Measurements from ENCODE around the gene CLCF1. TPM values are rescaled to one million over a fixed set of nuclear protein-coding genes. Genes with fewer than 3 reads are reported as not detected.

Gene CLCF1
- total and polyA plus RNA-seq, 2 experiments from 2014 or later, result 0.16 to 2.4 TPM

DNA sequence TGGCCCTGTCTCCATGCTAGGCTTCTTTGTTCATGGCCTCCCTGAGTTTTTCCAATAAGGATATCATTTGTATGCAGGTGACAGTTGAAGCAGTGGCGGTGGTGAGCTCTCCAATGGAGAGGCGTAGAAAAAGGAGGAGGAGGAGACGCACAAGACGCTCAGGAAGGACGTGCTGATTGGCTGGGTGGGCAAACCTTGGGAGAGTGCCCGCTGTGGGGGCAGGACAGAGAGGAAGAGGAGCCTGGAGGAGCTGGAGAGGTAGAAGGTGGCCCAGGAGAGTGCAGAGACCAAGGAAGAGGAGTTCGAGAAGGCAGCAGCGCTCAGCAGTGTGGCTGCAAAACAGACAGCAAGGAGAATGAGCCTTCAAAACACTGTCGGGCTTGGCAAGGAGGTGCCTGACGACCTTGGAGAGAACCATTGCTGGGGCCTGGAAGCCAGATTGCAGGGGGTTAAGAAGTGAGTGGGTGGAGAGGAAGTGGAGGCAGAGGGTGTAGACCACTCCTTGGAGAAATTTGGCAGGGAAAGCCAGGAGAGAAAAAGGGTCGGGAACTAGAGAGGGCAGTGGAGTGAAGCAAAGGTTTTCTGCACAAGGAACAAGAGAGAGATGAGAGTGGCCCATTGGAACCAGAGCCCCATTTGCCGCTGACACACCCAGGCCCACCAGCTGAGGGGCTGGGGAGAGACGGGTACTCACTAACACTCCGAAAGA is 7.5 kb downstream of the CLCF1 start:
- Histone ChIP-seq H3K27ac (no peak overlapping the region), H3K9me3 (ENCODE audit: low read depth) (no peaks in the 10 kb centered on the region), H3K4me3 (no peak overlapping the region), H3K4me1 (ENCODE audit: low read depth) (no peaks in the 10 kb centered on the region), H3K36me3 (no peaks in the 10 kb centered on the region), H3K27me3 (no peaks in the 10 kb centered on the region)
- no peak for DNase-seq (ENCODE audit: low read depth in 1 of 2, low spot score in 1 of 2)
- TF ChIP-seq, protein P1, sequence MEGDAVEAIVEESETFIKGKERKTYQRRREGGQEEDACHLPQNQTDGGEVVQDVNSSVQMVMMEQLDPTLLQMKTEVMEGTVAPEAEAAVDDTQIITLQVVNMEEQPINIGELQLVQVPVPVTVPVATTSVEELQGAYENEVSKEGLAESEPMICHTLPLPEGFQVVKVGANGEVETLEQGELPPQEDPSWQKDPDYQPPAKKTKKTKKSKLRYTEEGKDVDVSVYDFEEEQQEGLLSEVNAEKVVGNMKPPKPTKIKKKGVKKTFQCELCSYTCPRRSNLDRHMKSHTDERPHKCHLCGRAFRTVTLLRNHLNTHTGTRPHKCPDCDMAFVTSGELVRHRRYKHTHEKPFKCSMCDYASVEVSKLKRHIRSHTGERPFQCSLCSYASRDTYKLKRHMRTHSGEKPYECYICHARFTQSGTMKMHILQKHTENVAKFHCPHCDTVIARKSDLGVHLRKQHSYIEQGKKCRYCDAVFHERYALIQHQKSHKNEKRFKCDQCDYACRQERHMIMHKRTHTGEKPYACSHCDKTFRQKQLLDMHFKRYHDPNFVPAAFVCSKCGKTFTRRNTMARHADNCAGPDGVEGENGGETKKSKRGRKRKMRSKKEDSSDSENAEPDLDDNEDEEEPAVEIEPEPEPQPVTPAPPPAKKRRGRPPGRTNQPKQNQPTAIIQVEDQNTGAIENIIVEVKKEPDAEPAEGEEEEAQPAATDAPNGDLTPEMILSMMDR (IDR thresholded peaks at IDR 0.05; ENCODE audit: low read depth, low read length), result no peak

DNA sequence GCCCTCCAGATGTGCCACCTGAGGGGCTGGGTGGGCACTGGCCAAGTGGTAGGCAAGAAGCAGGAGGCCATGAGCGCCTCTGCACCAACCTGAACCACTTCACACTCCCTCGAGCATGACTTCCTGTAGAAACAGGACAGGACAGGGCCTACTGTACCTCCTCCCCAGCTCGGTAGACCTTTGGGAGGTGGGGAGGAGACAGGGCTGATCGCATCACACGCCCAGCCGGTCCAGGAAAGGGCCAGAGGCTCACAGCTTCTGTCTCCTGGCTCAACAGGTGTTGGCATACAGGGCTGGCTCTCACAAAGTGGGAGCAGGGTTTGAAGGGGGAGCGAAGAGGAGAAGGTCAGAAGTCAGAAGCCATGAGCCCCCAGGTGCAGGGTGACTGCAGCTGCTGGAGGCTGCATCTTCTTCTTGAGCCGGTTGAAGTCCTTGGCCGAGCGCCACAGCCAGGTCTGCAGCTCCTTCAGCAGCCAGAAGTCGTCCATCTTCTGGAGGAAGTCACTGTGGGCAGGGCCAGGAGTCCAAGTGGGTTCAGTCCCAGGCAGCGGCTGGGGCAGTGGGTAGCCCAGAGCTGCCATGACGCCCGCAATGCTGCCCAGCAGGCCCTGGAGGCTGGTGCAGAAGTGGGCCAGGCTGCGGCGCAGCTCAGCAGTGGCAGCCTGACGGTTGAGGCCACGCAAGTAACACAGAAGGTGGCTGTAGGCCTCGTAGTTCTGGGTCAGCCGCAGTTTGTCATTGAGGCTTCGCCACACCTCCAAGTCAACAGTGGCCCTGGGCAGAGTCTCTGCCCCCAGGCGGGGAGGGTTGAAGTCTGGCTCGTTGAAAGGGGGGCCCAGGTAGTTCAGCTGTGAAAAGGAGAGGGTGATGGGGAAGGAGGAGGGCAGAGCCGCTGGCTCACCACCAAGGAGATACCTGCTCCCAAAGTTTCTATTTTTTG is 8.3 kb downstream of the CLCF1 start:
- H3K27me3 ChIP-seq, result no peaks in the 10 kb centered on the region
- TF ChIP-seq, protein P1 (IDR thresholded peaks at IDR 0.05; ENCODE audit: low read depth, low read length), result no peak
- no peak overlapping the region for H3K4me3 ChIP-seq
- no peak overlapping the region for H3K27ac ChIP-seq
- no peaks in the 10 kb centered on the region for H3K4me1 ChIP-seq (ENCODE audit: low read depth)
- DNase-seq (ENCODE audit: low read depth in 1 of 2, low spot score in 1 of 2), result no peak
- H3K36me3 ChIP-seq, result no peaks in the 10 kb centered on the region
- H3K9me3 ChIP-seq (ENCODE audit: low read depth), result no peaks in the 10 kb centered on the region

DNA sequence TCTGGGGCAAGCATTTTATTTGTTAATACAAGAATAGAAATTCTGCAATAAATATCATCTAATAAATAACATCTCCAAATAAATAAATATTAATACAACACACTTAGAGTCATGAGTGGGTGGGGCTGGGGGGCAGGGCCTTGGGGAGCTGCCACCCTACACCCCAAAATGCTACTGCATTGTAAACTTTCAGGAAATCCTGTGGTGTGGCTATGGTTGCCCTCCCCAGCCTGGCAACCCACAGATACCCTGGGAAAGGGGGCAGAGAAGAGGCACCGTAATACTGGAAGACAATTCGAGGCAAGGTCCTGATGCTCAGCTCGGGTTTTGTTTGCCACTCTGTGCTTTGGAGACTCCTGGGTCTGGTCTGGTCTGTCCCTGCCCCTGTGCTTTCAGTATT is 9.2 kb downstream of the CLCF1 start:
- Histone ChIP-seq H3K4me3 (no peak overlapping the region), H3K9me3 (ENCODE audit: low read depth) (no peaks in the 10 kb centered on the region), H3K27ac (no peak overlapping the region), H3K36me3 (no peaks in the 10 kb centered on the region), H3K27me3 (no peaks in the 10 kb centered on the region), H3K4me1 (ENCODE audit: low read depth) (no peaks in the 10 kb centered on the region)
- DNase-seq (ENCODE audit: low read depth in 1 of 2, low spot score in 1 of 2), result no peak
- TF ChIP-seq, protein P1 (IDR thresholded peaks at IDR 0.05; ENCODE audit: low read depth, low read length), result no peak

DNA sequence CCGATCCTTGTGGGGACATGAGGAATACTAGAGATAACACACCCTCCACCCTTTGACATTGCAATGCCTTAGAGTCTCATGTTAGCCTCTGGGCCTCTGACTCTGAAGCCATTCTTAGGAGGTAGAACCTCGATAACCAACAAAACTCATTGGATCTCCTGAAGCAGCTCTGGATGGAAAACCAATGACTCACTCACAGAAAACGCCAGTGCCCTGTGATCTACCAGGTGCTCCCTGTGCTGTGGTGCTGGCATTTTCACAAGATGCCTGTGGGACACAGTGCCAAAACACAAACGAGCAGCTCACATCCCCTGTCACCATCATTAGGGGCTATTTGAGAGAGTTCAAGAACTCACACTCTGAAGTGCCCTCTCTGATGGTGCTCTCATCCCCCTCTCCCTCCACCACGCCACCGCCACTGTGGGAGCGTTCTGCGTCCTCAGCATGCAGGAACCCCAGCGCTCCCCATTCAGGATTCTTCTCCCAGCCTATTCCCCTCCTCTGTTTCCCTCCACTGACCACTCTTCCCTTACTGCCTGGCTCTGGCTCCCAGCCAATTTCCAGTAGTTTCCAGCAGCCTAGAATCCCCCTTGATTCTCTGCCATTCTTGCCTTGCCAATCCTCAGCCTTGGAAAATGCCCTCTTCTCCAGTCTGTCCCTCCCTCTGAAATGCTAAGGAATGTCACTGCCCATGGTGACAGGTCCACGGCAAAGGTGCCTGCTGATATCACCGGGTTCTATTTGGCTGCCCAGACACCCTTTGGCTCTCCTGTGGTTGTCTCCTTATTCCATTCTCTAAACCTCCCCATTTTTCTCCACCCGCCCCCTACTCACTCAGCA is 15.3 kb downstream of the CLCF1 start:
- Histone ChIP-seq H3K36me3 (no peaks in the 10 kb centered on the region), H3K27ac (no peak overlapping the region), H3K27me3 (no peaks in the 10 kb centered on the region), H3K4me3 (no peak overlapping the region), H3K4me1 (ENCODE audit: low read depth) (peaks cover 6% of the 10 kb centered on the region), H3K9me3 (ENCODE audit: low read depth) (no peaks in the 10 kb centered on the region)
- DNase-seq (ENCODE audit: low read depth in 1 of 2, low spot score in 1 of 2), result peak in 1 of 2 donors; percentile 51
- TF ChIP-seq, protein P1 (IDR thresholded peaks at IDR 0.05; ENCODE audit: low read depth, low read length), result no peak

DNA sequence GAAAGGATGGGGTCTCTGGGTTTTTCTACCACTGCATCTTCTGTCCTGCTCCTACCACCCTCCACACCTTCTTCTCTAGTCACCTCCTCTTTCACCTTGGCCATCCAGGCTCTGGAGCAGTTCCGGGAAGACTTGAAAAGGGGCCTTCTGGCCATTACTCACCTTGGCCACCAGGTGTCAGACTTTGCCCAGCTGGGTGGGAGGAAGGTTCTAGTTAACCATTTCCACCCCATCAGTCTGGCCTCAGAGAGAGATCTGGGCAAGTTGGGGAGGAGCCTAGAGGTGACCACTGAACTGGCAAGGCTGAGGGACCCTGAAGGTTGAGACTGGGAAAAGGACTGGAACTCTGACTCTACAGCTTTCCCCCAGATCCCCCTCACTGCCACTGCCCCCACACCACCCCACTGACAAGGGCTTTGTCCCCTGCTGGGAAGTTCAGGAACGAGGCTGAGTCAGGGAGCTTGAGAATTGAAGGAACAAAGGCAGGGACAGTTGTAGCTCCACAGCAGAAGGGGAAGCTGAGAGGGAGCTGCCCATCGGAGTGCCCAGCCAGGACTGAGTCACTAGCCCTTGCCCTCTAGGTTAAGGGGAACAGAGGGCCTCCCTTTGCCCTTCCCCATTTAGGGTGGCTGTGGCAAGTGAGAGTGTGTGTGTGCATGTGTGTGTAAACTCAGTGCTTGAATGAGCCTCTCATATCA is 16.4 kb downstream of the CLCF1 start:
- H3K27ac ChIP-seq, result no peak overlapping the region
- H3K9me3 ChIP-seq (ENCODE audit: low read depth), result no peaks in the 10 kb centered on the region

More for the DNA sequence above, 16.4 kb downstream of the CLCF1 start:
- TF ChIP-seq, protein P1 (IDR thresholded peaks at IDR 0.05; ENCODE audit: low read depth, low read length), result peak; percentile 94
- no peaks in the 10 kb centered on the region for H3K27me3 ChIP-seq
- no peak overlapping the region for H3K4me3 ChIP-seq
- no peaks in the 10 kb centered on the region for H3K36me3 ChIP-seq
- DNase-seq (ENCODE audit: low read depth in 1 of 2, low spot score in 1 of 2), result peak; percentile 83 to 89
- peaks cover 10% of the 10 kb centered on the region for H3K4me1 ChIP-seq (ENCODE audit: low read depth)

Measured in cardiac muscle cell (in vitro differentiated cells and primary cell).